Suprapubic skin (tissue), 4 donors: ENCODE results near the gene TSPAN12.

Source experiments
- POLR2A ChIP-seq, 2 donors: fragments of 450-650 bp; IDR thresholded peaks; one replicate each; pipeline ENCODE4 v1.6.1; 2017; ENCODE audit warnings: antibody characterized with exemption in 2 of 2, mild to moderate bottlenecking in 2 of 2, moderate library complexity in 2 of 2
- POLR2AphosphoS5 ChIP-seq, 3 donors: sonication (generic); formaldehyde crosslinking; IDR thresholded peaks; one replicate each; pipeline ENCODE4 v1.6.1; 2017; ENCODE audit warnings: antibody characterized with exemption in 3 of 3
- TF ChIP-seq, protein P1 (sequence below), 2 donors: fragments of 200-600 bp in 1 of 2; fragments of 450-650 bp in 1 of 2; sonication (generic) in 1 of 2; IDR thresholded peaks; one replicate each; pipeline ENCODE4 v1.5.1; 2016 to 2019; ENCODE audit warnings: antibody characterized with exemption in 2 of 2, mild to moderate bottlenecking in 1 of 2, moderate library complexity in 1 of 2

- TF ChIP-seq, protein P1, sequence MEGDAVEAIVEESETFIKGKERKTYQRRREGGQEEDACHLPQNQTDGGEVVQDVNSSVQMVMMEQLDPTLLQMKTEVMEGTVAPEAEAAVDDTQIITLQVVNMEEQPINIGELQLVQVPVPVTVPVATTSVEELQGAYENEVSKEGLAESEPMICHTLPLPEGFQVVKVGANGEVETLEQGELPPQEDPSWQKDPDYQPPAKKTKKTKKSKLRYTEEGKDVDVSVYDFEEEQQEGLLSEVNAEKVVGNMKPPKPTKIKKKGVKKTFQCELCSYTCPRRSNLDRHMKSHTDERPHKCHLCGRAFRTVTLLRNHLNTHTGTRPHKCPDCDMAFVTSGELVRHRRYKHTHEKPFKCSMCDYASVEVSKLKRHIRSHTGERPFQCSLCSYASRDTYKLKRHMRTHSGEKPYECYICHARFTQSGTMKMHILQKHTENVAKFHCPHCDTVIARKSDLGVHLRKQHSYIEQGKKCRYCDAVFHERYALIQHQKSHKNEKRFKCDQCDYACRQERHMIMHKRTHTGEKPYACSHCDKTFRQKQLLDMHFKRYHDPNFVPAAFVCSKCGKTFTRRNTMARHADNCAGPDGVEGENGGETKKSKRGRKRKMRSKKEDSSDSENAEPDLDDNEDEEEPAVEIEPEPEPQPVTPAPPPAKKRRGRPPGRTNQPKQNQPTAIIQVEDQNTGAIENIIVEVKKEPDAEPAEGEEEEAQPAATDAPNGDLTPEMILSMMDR (IDR thresholded peaks at IDR 0.05): no peak
- TF ChIP-seq POLR2A (IDR thresholded peaks at IDR 0.05) (no peak), POLR2AphosphoS5 (IDR thresholded peaks at IDR 0.05) (no peak)
Measured at GRCh38 chr7:120760851-120761250, 97.1 kb downstream of the TSPAN12 start.
